ENCODE measurements around the gene PVRIG. TPM values are rescaled to one million over a fixed set of nuclear protein-coding genes. Genes with fewer than 3 reads are reported as not detected.
A peak's percentile ranks its signal among the peaks of the same experiment; 100 is the strongest.

Gene PVRIG
- total and polyA plus RNA-seq, 2 donors (not counting 1 experiment from before 2014, with no cell fraction given), result 16.2 to 51.2 TPM

GRCh38 chr7:100221767-100222444, 2.2 kb downstream of the PVRIG start:
- Histone ChIP-seq H3K79me2 (ENCODE audit: control insufficient read depth, insufficient read depth, low read length) (peaks cover 47% of the 10 kb centered on the region), H2AFZ (ENCODE audit: insufficient read depth, low read depth, low read length, poor library complexity, severe bottlenecking) (no peak overlapping the region), H3K36me3 (replicated peaks in 1 of 2; ENCODE audit: control extremely low read depth in 1 of 2, control insufficient read depth in 1 of 2, extremely low read depth in 1 of 2, insufficient read depth in 2 of 2, low read length in 1 of 2) (peaks cover 0 to 11% of the 10 kb centered on the region in 2 experiments), H3K4me3 (ENCODE audit: control extremely low read depth in 1 of 5, extremely low read depth in 1 of 5, insufficient read depth in 1 of 5, low read depth in 2 of 5, low read length in 4 of 5) (peak overlapping the region in 4 of 5 experiments; percentile 53 to 65 (median 64)), H3K4me1 (ENCODE audit: control insufficient read depth in 2 of 2, insufficient read depth in 2 of 2, low read length in 2 of 2) (peaks cover 37 to 51% of the 10 kb centered on the region in 2 donors), H3K9ac (ENCODE audit: low read length) (peak overlapping the region; percentile 71), H3K4me2 (replicated peaks; ENCODE audit: low read depth, low read length, poor library complexity, severe bottlenecking) (peak overlapping the region; percentile 72), H3K27ac (ENCODE audit: low read length in 2 of 2) (peak overlapping the region; percentile 97 to 100), H3K9me3 (ENCODE audit: control extremely low read depth in 1 of 3, control insufficient read depth in 2 of 3, insufficient read depth in 1 of 3, low read length in 2 of 3) (no peaks in the 10 kb centered on the region), H4K20me1 (ENCODE audit: control insufficient read depth, insufficient read depth, low read length, poor library complexity, severe bottlenecking) (no peaks in the 10 kb centered on the region), H3K27me3 (replicated peaks in 1 of 4; ENCODE audit: control extremely low read depth in 1 of 4, control insufficient read depth in 3 of 4, insufficient read depth in 4 of 4, low read length in 3 of 4) (no peaks in the 10 kb centered on the region)
- TF ChIP-seq CTCF (IDR thresholded peaks at IDR 0.05) (no peak), EZH2 (IDR thresholded peaks at IDR 0.05; ENCODE audit: borderline replicate concordance, insufficient read depth, low read depth, low read length, poor library complexity, severe bottlenecking) (no peak)
- no peaks in the 10 kb centered on the region for H3K9me3 Mint-ChIP-seq (ENCODE audit: insufficient read depth)
- ATAC-seq (ENCODE audit: low read depth) (no peak), DNase-seq (no peak)
- intact Hi-C loops (cut with micrococcal nuclease), result loop anchor here (2.0 to 5.0 kb wide), 3 partner anchors 45 to 140 kb away; partner anchors contain the start of genes GPC2, LAMTOR4, STAG3 and ZNF3
- CTCF ChIA-PET, result interaction anchor here (0.8 to 9.7 kb wide), 5 partner anchors 33 to 225 kb away, joined by 3 to 93 read pairs (median 6); no protein-coding TSS in a partner anchor
- peak overlapping the region; percentile 85 for H3K4me3 Mint-ChIP-seq
- H3K4me1 Mint-ChIP-seq, result peaks cover 69% of the 10 kb centered on the region
- H3K27me3 Mint-ChIP-seq, result no peaks in the 10 kb centered on the region
- H3K27ac Mint-ChIP-seq, result peak overlapping the region; percentile 95
- 73% methylated on average over 13 of the region's 14 CpGs for WGBS (ENCODE audit: insufficient coverage)
- POLR2A ChIA-PET, result interaction anchor here (0.6 to 2.0 kb wide), 4 partner anchors 9 to 74 kb away, joined by 3 to 11 read pairs (median 4); partner anchors contain the start of gene LAMTOR4
